ENCODE results near the gene LRRC2.

The LRRC2 gene

GRCh38 chr3:46574243-46574646 lies 8.1 kb upstream of the LRRC2 start:
- Mint-ChIP-seq H3K36me3 (ENCODE audit: low read depth) (no peaks in the 10 kb centered on the region), H3K4me1 (peaks cover 38% of the 10 kb centered on the region), H3K27ac (no peak overlapping the region), H3K9me3 (peaks cover 8% of the 10 kb centered on the region), H3K27me3 (ENCODE audit: low read depth) (peaks cover 84% of the 10 kb centered on the region), H3K4me3 (no peak overlapping the region)
- TF ChIP-seq CTCF (IDR thresholded peaks at IDR 0.05; ENCODE audit: unreplicated experiment in 3 of 3), result no peak

GRCh38 chr3:46573701-46574100 lies 7.6 kb upstream of the LRRC2 start:
- Mint-ChIP-seq H3K9me3 (peaks cover 8% of the 10 kb centered on the region), H3K27me3 (ENCODE audit: low read depth) (peaks cover 82% of the 10 kb centered on the region), H3K36me3 (ENCODE audit: low read depth) (no peaks in the 10 kb centered on the region), H3K4me3 (no peak overlapping the region), H3K27ac (no peak overlapping the region), H3K4me1 (peaks cover 33% of the 10 kb centered on the region)
- no peak for TF ChIP-seq CTCF (IDR thresholded peaks at IDR 0.05; ENCODE audit: unreplicated experiment in 3 of 3)

GRCh38 chr3:46571684-46572083 lies 5.6 kb upstream of the LRRC2 start:
- peaks cover 74% of the 10 kb centered on the region for H3K27me3 Mint-ChIP-seq (ENCODE audit: low read depth)
- peaks cover 18% of the 10 kb centered on the region for H3K4me1 Mint-ChIP-seq
- H3K4me3 Mint-ChIP-seq, result no peak overlapping the region
- no peak overlapping the region for H3K27ac Mint-ChIP-seq
- H3K9me3 Mint-ChIP-seq, result peaks cover 8% of the 10 kb centered on the region
- no peaks in the 10 kb centered on the region for H3K36me3 Mint-ChIP-seq (ENCODE audit: low read depth)
- TF ChIP-seq CTCF (IDR thresholded peaks at IDR 0.05; ENCODE audit: unreplicated experiment in 3 of 3), result no peak

DNA sequence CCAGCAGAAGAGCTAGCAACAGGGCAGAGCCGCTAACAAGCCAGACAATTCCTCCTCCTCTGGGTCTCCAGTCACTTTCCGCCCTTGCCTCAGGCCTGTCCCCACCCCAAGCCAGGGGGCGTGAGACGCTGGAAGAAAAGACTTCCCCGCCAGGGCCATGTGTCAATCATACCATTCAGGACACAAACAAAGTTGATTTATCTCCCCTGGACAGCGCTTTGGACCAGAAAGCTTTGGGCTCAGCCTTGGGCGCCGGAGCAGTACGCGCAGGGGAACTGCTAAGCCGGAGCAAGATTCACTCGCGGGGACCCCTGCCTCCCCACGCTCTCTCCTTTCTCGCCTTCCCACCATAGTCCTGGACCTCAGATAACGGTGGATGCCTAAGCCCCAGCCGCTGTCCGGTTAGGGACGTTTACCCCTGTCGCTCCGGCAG lies 479 bp downstream of the LRRC2 start:
- H3K27me3 Mint-ChIP-seq (ENCODE audit: low read depth), result peaks cover 66% of the 10 kb centered on the region
- H3K27ac Mint-ChIP-seq, result peak overlapping the region in 1 of 3 experiments; percentile 49
- peaks cover 13% of the 10 kb centered on the region for H3K9me3 Mint-ChIP-seq
- H3K4me3 Mint-ChIP-seq, result peak overlapping the region; percentile 81 to 89 (median 86)
- TF ChIP-seq CTCF (IDR thresholded peaks at IDR 0.05; ENCODE audit: unreplicated experiment in 3 of 3), result no peak
- H3K36me3 Mint-ChIP-seq (ENCODE audit: low read depth), result no peaks in the 10 kb centered on the region
- peaks cover 15% of the 10 kb centered on the region for H3K4me1 Mint-ChIP-seq

DNA sequence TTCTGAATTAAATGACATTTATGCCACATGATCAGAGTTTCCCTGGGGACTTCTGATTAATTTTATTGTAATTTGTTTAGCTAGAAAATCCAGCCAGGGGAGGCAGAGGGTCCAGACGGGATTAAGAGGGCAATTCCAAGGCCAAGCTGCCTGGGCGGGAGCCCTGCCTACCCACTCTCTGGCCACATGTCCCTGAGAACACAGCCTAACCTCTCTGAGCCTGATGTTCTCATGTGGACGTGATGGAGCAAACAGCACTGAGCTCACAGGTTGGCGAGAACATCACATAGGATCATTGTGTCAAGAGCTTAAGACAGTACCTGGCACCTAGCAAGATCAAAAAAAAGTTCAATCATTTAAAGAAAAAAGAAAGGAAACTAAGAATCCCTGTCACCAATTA lies 1.0 kb downstream of the LRRC2 start:
- H3K27me3 Mint-ChIP-seq (ENCODE audit: low read depth), result peaks cover 64% of the 10 kb centered on the region
- H3K9me3 Mint-ChIP-seq, result peaks cover 9% of the 10 kb centered on the region
- H3K27ac Mint-ChIP-seq, result peak overlapping the region in 1 of 3 experiments; percentile 49
- peaks cover 15% of the 10 kb centered on the region for H3K4me1 Mint-ChIP-seq
- H3K4me3 Mint-ChIP-seq, result peak overlapping the region; percentile 81 to 89 (median 86)
- no peaks in the 10 kb centered on the region for H3K36me3 Mint-ChIP-seq (ENCODE audit: low read depth)
- no peak for TF ChIP-seq CTCF (IDR thresholded peaks at IDR 0.05; ENCODE audit: unreplicated experiment in 3 of 3)

GRCh38 chr3:46564190-46565021 lies 1.7 kb downstream of the LRRC2 start:
- Mint-ChIP-seq H3K4me1 (peaks cover 18% of the 10 kb centered on the region), H3K27me3 (ENCODE audit: low read depth) (peaks cover 57% of the 10 kb centered on the region), H3K36me3 (ENCODE audit: low read depth) (no peaks in the 10 kb centered on the region), H3K9me3 (peaks cover 4% of the 10 kb centered on the region), H3K27ac (no peak overlapping the region), H3K4me3 (peak overlapping the region; percentile 81 to 89 (median 86))
- no peak for TF ChIP-seq CTCF (IDR thresholded peaks at IDR 0.05; ENCODE audit: unreplicated experiment in 3 of 3)
